Parathyroid adenoma (tissue), 2 donors: ENCODE results near the gene CACNA1G.

ENCODE experiments used
- H2AFZ ChIP-seq: fragments of 300-600 bp; sonication (generic); one replicate; pipeline ENCODE4 v1.7.0; 2017; ENCODE audit warnings: antibody characterized with exemption, mild to moderate bottlenecking
- H3K27ac ChIP-seq: fragments of 300-600 bp; sonication (generic); one replicate; pipeline ENCODE4 v1.7.0; 2017
- H3K27me3 ChIP-seq: fragments of 300-600 bp; sonication (generic); one replicate; pipeline ENCODE4 v1.7.0; 2017; ENCODE audit warnings: low read length; ENCODE audit not compliant: control insufficient read depth, insufficient read depth
- H3K36me3 ChIP-seq: fragments of 300-600 bp; sonication (generic); one replicate; pipeline ENCODE4 v1.7.0; 2017; ENCODE audit warnings: low read length; ENCODE audit not compliant: control insufficient read depth, insufficient read depth
- H3K4me1 ChIP-seq: fragments of 300-600 bp; sonication (generic); one replicate; pipeline ENCODE4 v1.7.0; 2017; ENCODE audit warnings: control low read depth
- H3K4me2 ChIP-seq: fragments of 300-600 bp; sonication (generic); one replicate; pipeline ENCODE4 v1.7.0; 2017; ENCODE audit warnings: low read length
- H3K4me3 ChIP-seq: fragments of 300-600 bp; sonication (generic); one replicate; pipeline ENCODE4 v1.7.0; 2017; ENCODE audit warnings: low read depth, low read length
- H3K79me2 ChIP-seq: fragments of 300-600 bp; sonication (generic); one replicate; pipeline ENCODE4 v1.7.0; 2017; ENCODE audit warnings: control low read depth
- H3K9ac ChIP-seq: fragments of 300-600 bp; sonication (generic); one replicate; pipeline ENCODE4 v1.7.0; 2017; ENCODE audit warnings: mild to moderate bottlenecking
- H3K9me3 ChIP-seq: fragments of 300-600 bp; sonication (generic); one replicate; pipeline ENCODE4 v1.7.0; 2017; ENCODE audit warnings: low read length; ENCODE audit not compliant: control insufficient read depth
- TF ChIP-seq, protein P1 (sequence below): fragments of 300-600 bp; sonication (generic); IDR thresholded peaks from one replicate; pipeline ENCODE4 v1.7.0; 2017; ENCODE audit warnings: antibody characterized with exemption, mild to moderate bottlenecking
- donor health status: primary hyperparathyroidism.

The CACNA1G gene

DNA sequence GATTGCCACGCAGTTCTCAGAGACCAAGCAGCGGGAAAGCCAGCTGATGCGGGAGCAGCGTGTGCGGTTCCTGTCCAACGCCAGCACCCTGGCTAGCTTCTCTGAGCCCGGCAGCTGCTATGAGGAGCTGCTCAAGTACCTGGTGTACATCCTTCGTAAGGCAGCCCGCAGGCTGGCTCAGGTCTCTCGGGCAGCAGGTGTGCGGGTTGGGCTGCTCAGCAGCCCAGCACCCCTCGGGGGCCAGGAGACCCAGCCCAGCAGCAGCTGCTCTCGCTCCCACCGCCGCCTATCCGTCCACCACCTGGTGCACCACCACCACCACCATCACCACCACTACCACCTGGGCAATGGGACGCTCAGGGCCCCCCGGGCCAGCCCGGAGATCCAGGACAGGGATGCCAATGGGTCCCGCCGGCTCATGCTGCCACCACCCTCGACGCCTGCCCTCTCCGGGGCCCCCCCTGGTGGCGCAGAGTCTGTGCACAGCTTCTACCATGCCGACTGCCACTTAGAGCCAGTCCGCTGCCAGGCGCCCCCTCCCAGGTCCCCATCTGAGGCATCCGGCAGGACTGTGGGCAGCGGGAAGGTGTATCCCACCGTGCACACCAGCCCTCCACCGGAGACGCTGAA lies 15.2 kb downstream of the CACNA1G start:
- Histone ChIP-seq H3K9ac (no peak overlapping the region), H3K4me2 (no peak overlapping the region), H3K4me3 (no peak overlapping the region), H3K27ac (no peak overlapping the region), H3K9me3 (no peaks in the 10 kb centered on the region), H2AFZ (no peak overlapping the region), H3K4me1 (no peaks in the 10 kb centered on the region), H3K36me3 (no peaks in the 10 kb centered on the region), H3K79me2 (no peaks in the 10 kb centered on the region), H3K27me3 (no peaks in the 10 kb centered on the region)
- TF ChIP-seq, protein P1, sequence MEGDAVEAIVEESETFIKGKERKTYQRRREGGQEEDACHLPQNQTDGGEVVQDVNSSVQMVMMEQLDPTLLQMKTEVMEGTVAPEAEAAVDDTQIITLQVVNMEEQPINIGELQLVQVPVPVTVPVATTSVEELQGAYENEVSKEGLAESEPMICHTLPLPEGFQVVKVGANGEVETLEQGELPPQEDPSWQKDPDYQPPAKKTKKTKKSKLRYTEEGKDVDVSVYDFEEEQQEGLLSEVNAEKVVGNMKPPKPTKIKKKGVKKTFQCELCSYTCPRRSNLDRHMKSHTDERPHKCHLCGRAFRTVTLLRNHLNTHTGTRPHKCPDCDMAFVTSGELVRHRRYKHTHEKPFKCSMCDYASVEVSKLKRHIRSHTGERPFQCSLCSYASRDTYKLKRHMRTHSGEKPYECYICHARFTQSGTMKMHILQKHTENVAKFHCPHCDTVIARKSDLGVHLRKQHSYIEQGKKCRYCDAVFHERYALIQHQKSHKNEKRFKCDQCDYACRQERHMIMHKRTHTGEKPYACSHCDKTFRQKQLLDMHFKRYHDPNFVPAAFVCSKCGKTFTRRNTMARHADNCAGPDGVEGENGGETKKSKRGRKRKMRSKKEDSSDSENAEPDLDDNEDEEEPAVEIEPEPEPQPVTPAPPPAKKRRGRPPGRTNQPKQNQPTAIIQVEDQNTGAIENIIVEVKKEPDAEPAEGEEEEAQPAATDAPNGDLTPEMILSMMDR: no peak

DNA sequence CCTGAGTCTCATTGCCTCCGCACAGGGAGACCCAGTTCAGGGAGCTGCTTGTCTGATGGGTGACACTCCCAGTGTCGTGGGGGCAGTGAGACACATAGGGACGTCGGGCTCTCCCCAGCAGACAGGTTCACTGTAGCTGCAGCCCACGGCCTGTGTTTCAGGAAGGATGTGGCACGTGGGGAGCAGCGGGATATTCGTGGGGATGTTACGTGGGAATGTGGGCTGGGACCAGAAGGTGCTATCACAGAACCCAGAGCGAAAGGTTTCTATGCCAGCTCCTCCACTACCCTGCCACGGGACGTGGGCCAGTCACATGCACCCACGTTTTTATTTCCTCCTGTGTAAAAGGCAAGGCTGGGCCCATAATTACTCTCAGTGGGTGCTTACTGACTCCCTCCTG lies 16.3 kb downstream of the CACNA1G start:
- H3K9me3 ChIP-seq: no peaks in the 10 kb centered on the region

DNA sequence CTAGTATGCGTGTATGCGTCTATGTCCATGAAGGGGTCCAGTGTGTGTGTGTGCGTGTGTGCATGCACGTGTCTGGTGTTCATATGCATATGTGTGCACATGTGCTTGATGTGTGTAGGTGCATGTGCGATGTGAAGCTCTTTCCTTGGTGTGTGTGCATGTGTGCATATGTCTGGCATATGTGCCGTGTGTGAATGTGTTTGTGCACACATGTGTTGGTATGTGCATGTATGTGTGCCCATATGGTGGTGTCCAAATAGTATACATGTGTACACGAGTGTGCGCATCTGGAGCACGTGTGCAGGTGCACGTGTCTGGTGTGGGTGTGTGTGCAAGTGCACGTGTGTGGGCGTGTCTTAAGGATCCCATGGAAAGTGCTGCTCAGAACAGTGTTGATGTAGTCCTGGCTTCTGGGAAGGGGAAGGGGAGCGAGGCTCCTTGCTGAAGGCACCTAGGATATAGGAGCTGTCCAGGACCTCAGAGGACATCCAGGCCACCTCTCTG lies 17.0 kb downstream of the CACNA1G start:
- Histone ChIP-seq H3K27ac (no peak overlapping the region), H3K4me1 (no peaks in the 10 kb centered on the region)
- TF ChIP-seq, protein P1: no peak

More for the DNA sequence above, 16.3 kb downstream of the CACNA1G start:
- Histone ChIP-seq H3K36me3 (no peaks in the 10 kb centered on the region), H3K4me1 (no peaks in the 10 kb centered on the region), H2AFZ (no peak overlapping the region), H3K4me3 (no peak overlapping the region), H3K27me3 (no peaks in the 10 kb centered on the region), H3K4me2 (no peak overlapping the region), H3K9ac (no peak overlapping the region), H3K27ac (no peak overlapping the region), H3K79me2 (no peaks in the 10 kb centered on the region)
- TF ChIP-seq, protein P1: no peak

DNA sequence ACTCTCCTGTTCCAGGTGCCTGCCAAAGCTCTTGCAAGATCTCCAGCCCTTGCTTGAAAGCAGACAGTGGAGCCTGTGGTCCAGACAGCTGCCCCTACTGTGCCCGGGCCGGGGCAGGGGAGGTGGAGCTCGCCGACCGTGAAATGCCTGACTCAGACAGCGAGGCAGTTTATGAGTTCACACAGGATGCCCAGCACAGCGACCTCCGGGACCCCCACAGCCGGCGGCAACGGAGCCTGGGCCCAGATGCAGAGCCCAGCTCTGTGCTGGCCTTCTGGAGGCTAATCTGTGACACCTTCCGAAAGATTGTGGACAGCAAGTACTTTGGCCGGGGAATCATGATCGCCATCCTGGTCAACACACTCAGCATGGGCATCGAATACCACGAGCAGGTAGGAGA lies 17.7 kb downstream of the CACNA1G start:
- no peak overlapping the region for H3K4me2 ChIP-seq

More for the DNA sequence above, 17.0 kb downstream of the CACNA1G start:
- Histone ChIP-seq H3K79me2 (no peaks in the 10 kb centered on the region), H2AFZ (no peak overlapping the region), H3K9me3 (no peaks in the 10 kb centered on the region), H3K4me2 (no peak overlapping the region), H3K4me3 (no peak overlapping the region), H3K9ac (no peak overlapping the region), H3K36me3 (no peaks in the 10 kb centered on the region), H3K27me3 (no peaks in the 10 kb centered on the region)

More for the DNA sequence above, 17.7 kb downstream of the CACNA1G start:
- no peak overlapping the region for H2AFZ ChIP-seq
- no peak overlapping the region for H3K27ac ChIP-seq
- no peaks in the 10 kb centered on the region for H3K79me2 ChIP-seq
- no peaks in the 10 kb centered on the region for H3K4me1 ChIP-seq
- H3K4me3 ChIP-seq: no peak overlapping the region
- H3K9me3 ChIP-seq: no peaks in the 10 kb centered on the region
- no peak overlapping the region for H3K9ac ChIP-seq
- no peaks in the 10 kb centered on the region for H3K36me3 ChIP-seq
- H3K27me3 ChIP-seq: no peaks in the 10 kb centered on the region
- TF ChIP-seq, protein P1: no peak
